Hematopoietic multipotent progenitor cell (in vitro differentiated cells): Measurements from ENCODE around the gene NEAT1. TPM values are rescaled to one million over a fixed set of nuclear protein-coding genes. Genes with fewer than 3 reads are reported as not detected.

Experiments
- DNase-seq, 3 donors: peaks; one replicate each; pipeline ENCODE4 v3.0.0-alpha.2; 2011 to 2015; ENCODE audit warnings: low read depth in 2 of 3, low spot score in 2 of 3
- small RNA-seq: library from RNA; depleted of rRNA; stranded (forward); fragments of <200 nt; gene quantifications from one replicate; pipeline ENCODE3, GENCODE V24; 2012
- total RNA-seq: library from RNA; depleted of rRNA; stranded (reverse); fragments of >200 nt; gene quantifications from one replicate; pipeline ENCODE4 v1.2.3, GENCODE V29; 2012

Gene NEAT1
- total RNA-seq, 1 donor = 102 TPM

- no peak for DNase-seq
Observed at GRCh38 chr11:65493367-65494176, 71.0 kb downstream of the NEAT1 start.

Small RNAs within 50 kb of the gene (small RNA-seq; reads per million reads assigned to genes)
- not detected for gene RF01684

Other genes with a start within 250 kb of the NEAT1 start
- 160 TPM for gene CAPN1, start 240.9 kb upstream of the NEAT1 start, total RNA-seq
- 18.9 TPM for gene POLA2, start 160.8 kb upstream of the NEAT1 start, total RNA-seq
- gene CDC42EP2, start 107.9 kb upstream of the NEAT1 start, total RNA-seq = 0.81 TPM
- gene DPF2, start 88.9 kb upstream of the NEAT1 start, total RNA-seq = 65.2 TPM
- 4.8 TPM for gene TIGD3, start 68.0 kb upstream of the NEAT1 start, total RNA-seq
- gene SLC25A45, start 40.2 kb upstream of the NEAT1 start, total RNA-seq = 7.0 TPM
- 77.6 TPM for gene FRMD8, start 36.2 kb upstream of the NEAT1 start, total RNA-seq
- 2,681 TPM for gene MALAT1, start 76.2 kb downstream of the NEAT1 start, total RNA-seq
- gene SCYL1, start 102.3 kb downstream of the NEAT1 start, total RNA-seq = 107 TPM
- 89.1 TPM for gene LTBP3, start 135.6 kb downstream of the NEAT1 start, total RNA-seq
- gene ZNRD2, start 147.7 kb downstream of the NEAT1 start, total RNA-seq = 48.7 TPM
- 55.5 TPM for gene FAM89B, start 149.7 kb downstream of the NEAT1 start, total RNA-seq
- gene EHBP1L1, start 153.3 kb downstream of the NEAT1 start, total RNA-seq = 101 TPM
- gene KCNK7, start 173.0 kb downstream of the NEAT1 start, total RNA-seq = 1.3 TPM
- gene MAP3K11, start 191.4 kb downstream of the NEAT1 start, total RNA-seq = 98.6 TPM
- 32.6 TPM for gene PCNX3, start 193.0 kb downstream of the NEAT1 start, total RNA-seq
- 154 TPM for gene SIPA1, start 215.3 kb downstream of the NEAT1 start, total RNA-seq
- gene RELA, start 240.1 kb downstream of the NEAT1 start, total RNA-seq = 107 TPM